Panc1 (cell line): ENCODE data around the gene RBP4. TPM values are rescaled to one million over a fixed set of nuclear protein-coding genes. Genes with fewer than 3 reads are reported as not detected.
A peak's percentile ranks its signal among the peaks of the same experiment; 100 is the strongest.

Source experiments
- ATAC-seq: fragments of 200-7000 bp; cut with Tn5 transposase; 2 replicates; pipeline ENCODE4 v1.9.1; 2020; ENCODE audit warnings: mild to moderate bottlenecking, moderate library complexity
- BruUV-seq: library from RNA; stranded (reverse); fragments of 400-500 nt; replicated peaks from 2 replicates; lab custom pipeline; 2021; lab: Mats Ljungman, UMichigan
- CTCF ChIA-PET: fragments of 300-600 bp; sonication (Branson Sonifier 250); formaldehyde crosslinking; loops from one replicate; lab custom pipeline; 2022; ENCODE audit warnings: antibody characterized with exemption; lab: Charles Lee
- POLR2A ChIA-PET: fragments of 300-600 bp; sonication (Branson Sonifier 250); formaldehyde crosslinking; loops from one replicate; lab custom pipeline; 2022; ENCODE audit warnings: antibody characterized with exemption; lab: Charles Lee
- DNase-seq: peaks from one replicate; pipeline ENCODE4 v3.0.0-alpha.2; 2010; ENCODE audit warnings: low read depth, low spot score
- H3K27ac ChIP-seq: 2 replicates; pipeline ENCODE4 v1.5.1; 2011; ENCODE audit warnings: mild to moderate bottlenecking, low read length, inconsistent platforms
- H3K27me3 ChIP-seq: fragments of 200-500 bp; sonication (Bioruptor generic); 2 replicates; pipeline ENCODE4 v1.6.0; 2014; ENCODE audit warnings: low read length, inconsistent platforms; ENCODE audit not compliant: control insufficient read depth, insufficient read depth
- H3K36me3 ChIP-seq: fragments of 200-500 bp; sonication (Bioruptor generic); 2 replicates; pipeline ENCODE4 v1.5.1; 2014; ENCODE audit warnings: inconsistent platforms, mild to moderate bottlenecking, low read length, moderate library complexity; ENCODE audit not compliant: control insufficient read depth, insufficient read depth
- H3K4me1 ChIP-seq: 2 replicates; pipeline ENCODE4 v1.5.1; 2011; ENCODE audit warnings: inconsistent platforms, mild to moderate bottlenecking, low read length, moderate library complexity; ENCODE audit not compliant: control insufficient read depth, insufficient read depth
- H3K4me3 ChIP-seq, 2 experiments: 2 replicates each; pipeline ENCODE4 v1.5.1; 2011 to 2012; ENCODE audit warnings: low read depth in 2 of 2, low read length in 2 of 2, mild to moderate bottlenecking in 2 of 2, inconsistent platforms in 1 of 2, moderate library complexity in 1 of 2
- H3K9me3 ChIP-seq: fragments of 200-500 bp; sonication (Bioruptor generic); 2 replicates; pipeline ENCODE4 v1.5.1; 2014; ENCODE audit warnings: low read depth, mild to moderate bottlenecking, inconsistent platforms, low read length, moderate library complexity; ENCODE audit not compliant: control insufficient read depth, insufficient read depth
- CTCF ChIP-seq: fragments of 450-650 bp; IDR thresholded peaks from 2 replicates; pipeline ENCODE4 v1.5.1; 2017; ENCODE audit warnings: mild to moderate bottlenecking
- POLR2AphosphoS5 ChIP-seq: IDR thresholded peaks from 2 replicates; pipeline ENCODE4 v1.6.1; 2012; ENCODE audit warnings: mild to moderate bottlenecking, low read depth, low read length, moderate library complexity
- SIN3A ChIP-seq: IDR thresholded peaks from 2 replicates; pipeline ENCODE4 v1.6.1; 2012; ENCODE audit warnings: low read depth, mild to moderate bottlenecking, low read length, moderate library complexity, borderline replicate concordance; ENCODE audit not compliant: insufficient read depth
- TCF7L2 ChIP-seq: IDR thresholded peaks from 2 replicates; pipeline ENCODE4 v1.6.1; 2011; ENCODE audit warnings: mild to moderate bottlenecking, low read depth, low read length, inconsistent platforms
- in situ Hi-C: cut with HindIII; loops from 2 replicates; pipeline ENCODE4 v1.10.0; 2016; ENCODE audit warnings: low sequenced_read_pairs, low pct_unique_long_range_greater_than_20kb
- intact Hi-C: fragments of 100-400 bp; cut with micrococcal nuclease; formaldehyde crosslinking; loops from one replicate; pipeline ENCODE4 v1.10.0; 2022; ENCODE audit not compliant: unreplicated experiment
- total RNA-seq: library from RNA; stranded (reverse); gene quantifications from one replicate; pipeline ENCODE4 v1.2.1, GENCODE V29; 2021; ENCODE audit not compliant: unreplicated experiment
- TF ChIP-seq, protein P1 (sequence below), 2 experiments: IDR thresholded peaks; 2 replicates each; pipeline ENCODE4 v1.6.1; 2011 to 2012; ENCODE audit warnings: low read depth in 2 of 2, control low read depth in 1 of 2, low read length in 1 of 2, mild to moderate bottlenecking in 1 of 2, moderate library complexity in 1 of 2; ENCODE audit not compliant: insufficient read depth in 1 of 2

The RBP4 gene
- total RNA-seq, 1 experiment from 2014 or later, result 6.9 TPM

- Histone ChIP-seq H3K4me3 (no peak overlapping the region), H3K27ac (no peak overlapping the region), H3K4me1 (no peaks in the 10 kb centered on the region), H3K36me3 (no peaks in the 10 kb centered on the region), H3K9me3 (no peaks in the 10 kb centered on the region), H3K27me3 (peaks cover 32% of the 10 kb centered on the region)
- DNase-seq, result no peak
- no TSS peak for BruUV-seq
- ChIA-PET CTCF (interaction anchor here (0.5 kb wide), 1 partner anchor 140 kb away, joined by 4 read pairs; no protein-coding TSS in a partner anchor), POLR2A (no interaction called here)
- ATAC-seq, result no peak
- intact Hi-C loops (no loop called here), in situ Hi-C loops (no loop called here)
- TF ChIP-seq SIN3A (no peak), TCF7L2 (no peak)
Observed at GRCh38 chr10:93604146-93604545, 3.1 kb upstream of the RBP4 start.

DNA sequence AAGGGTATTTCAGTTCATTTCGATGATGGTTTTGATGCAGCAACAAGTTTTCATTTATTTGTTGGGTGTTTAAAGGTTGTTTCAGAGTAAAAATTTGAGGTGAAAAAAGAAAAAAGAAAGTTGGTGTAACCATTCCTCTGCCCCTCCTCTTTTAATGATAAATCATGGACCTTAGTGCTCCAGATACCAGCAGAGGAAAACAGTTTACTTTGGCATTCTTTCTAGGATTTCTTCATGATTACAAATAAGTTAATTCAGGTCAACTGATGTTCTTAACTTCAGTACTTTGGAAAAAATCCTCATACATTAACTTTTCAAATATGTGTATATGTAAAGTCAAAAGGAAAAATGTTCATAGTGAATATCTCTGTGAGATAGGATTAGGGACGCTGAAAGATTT is 2.0 kb upstream of the RBP4 start:
- ChIA-PET POLR2A (no interaction called here), CTCF (no interaction called here)
- no peak overlapping the region for H3K4me3 ChIP-seq
- H3K36me3 ChIP-seq, result no peaks in the 10 kb centered on the region
- ATAC-seq (no peak), DNase-seq (no peak)
- peaks cover 32% of the 10 kb centered on the region for H3K27me3 ChIP-seq
- intact Hi-C loops, result no loop called here
- BruUV-seq, result no TSS peak
- TF ChIP-seq TCF7L2 (no peak), CTCF (no peak), SIN3A (no peak), POLR2AphosphoS5 (no peak)
- TF ChIP-seq, protein P1, sequence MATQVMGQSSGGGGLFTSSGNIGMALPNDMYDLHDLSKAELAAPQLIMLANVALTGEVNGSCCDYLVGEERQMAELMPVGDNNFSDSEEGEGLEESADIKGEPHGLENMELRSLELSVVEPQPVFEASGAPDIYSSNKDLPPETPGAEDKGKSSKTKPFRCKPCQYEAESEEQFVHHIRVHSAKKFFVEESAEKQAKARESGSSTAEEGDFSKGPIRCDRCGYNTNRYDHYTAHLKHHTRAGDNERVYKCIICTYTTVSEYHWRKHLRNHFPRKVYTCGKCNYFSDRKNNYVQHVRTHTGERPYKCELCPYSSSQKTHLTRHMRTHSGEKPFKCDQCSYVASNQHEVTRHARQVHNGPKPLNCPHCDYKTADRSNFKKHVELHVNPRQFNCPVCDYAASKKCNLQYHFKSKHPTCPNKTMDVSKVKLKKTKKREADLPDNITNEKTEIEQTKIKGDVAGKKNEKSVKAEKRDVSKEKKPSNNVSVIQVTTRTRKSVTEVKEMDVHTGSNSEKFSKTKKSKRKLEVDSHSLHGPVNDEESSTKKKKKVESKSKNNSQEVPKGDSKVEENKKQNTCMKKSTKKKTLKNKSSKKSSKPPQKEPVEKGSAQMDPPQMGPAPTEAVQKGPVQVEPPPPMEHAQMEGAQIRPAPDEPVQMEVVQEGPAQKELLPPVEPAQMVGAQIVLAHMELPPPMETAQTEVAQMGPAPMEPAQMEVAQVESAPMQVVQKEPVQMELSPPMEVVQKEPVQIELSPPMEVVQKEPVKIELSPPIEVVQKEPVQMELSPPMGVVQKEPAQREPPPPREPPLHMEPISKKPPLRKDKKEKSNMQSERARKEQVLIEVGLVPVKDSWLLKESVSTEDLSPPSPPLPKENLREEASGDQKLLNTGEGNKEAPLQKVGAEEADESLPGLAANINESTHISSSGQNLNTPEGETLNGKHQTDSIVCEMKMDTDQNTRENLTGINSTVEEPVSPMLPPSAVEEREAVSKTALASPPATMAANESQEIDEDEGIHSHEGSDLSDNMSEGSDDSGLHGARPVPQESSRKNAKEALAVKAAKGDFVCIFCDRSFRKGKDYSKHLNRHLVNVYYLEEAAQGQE (IDR thresholded peaks at IDR 0.05; ENCODE audit: insufficient read depth in 1 of 2, low read depth in 2 of 2, low read length in 1 of 2), result no peak
- in situ Hi-C loops, result no loop called here
- H3K9me3 ChIP-seq, result no peaks in the 10 kb centered on the region
- H3K4me1 ChIP-seq, result no peaks in the 10 kb centered on the region
- H3K27ac ChIP-seq, result no peak overlapping the region

- in situ Hi-C loops, result no loop called here
- H3K9me3 ChIP-seq, result no peaks in the 10 kb centered on the region
- H3K27ac ChIP-seq, result no peak overlapping the region
- TF ChIP-seq POLR2AphosphoS5 (no peak), SIN3A (no peak), CTCF (no peak), TCF7L2 (no peak)
- TF ChIP-seq, protein P1 (IDR thresholded peaks at IDR 0.05; ENCODE audit: insufficient read depth in 1 of 2, low read depth in 2 of 2, low read length in 1 of 2), result no peak
- no TSS peak for BruUV-seq
- intact Hi-C loops, result no loop called here
- CTCF ChIA-PET, result no interaction called here
- peak overlapping the region in 1 of 2 experiments; percentile 53; a peak in 2 of 4 replicates for H3K4me3 ChIP-seq
- no peak for DNase-seq
- H3K27me3 ChIP-seq, result peaks cover 32% of the 10 kb centered on the region
- no peaks in the 10 kb centered on the region for H3K36me3 ChIP-seq
- ATAC-seq, result no peak
- H3K4me1 ChIP-seq, result no peaks in the 10 kb centered on the region
- POLR2A ChIA-PET, result no interaction called here
Observed at GRCh38 chr10:93601774-93602162, 733 bp upstream of the RBP4 start.
